Measurements from ENCODE around the gene FARP1. TPM values are rescaled to one million over a fixed set of nuclear protein-coding genes. Genes with fewer than 3 reads are reported as not detected.

Gene FARP1
- total and polyA plus RNA-seq, 2 experiments from 2014 or later, result 43.2 to 44.2 TPM

GRCh38 chr13:98105929-98106336 lies 37.0 kb upstream of the FARP1 start:
- Histone ChIP-seq H3K27ac (no peak overlapping the region), H3K36me3 (no peaks in the 10 kb centered on the region), H3K4me3 (no peak overlapping the region), H3K9me3 (ENCODE audit: low read depth) (no peaks in the 10 kb centered on the region), H3K4me1 (ENCODE audit: low read depth) (no peaks in the 10 kb centered on the region), H3K27me3 (no peaks in the 10 kb centered on the region)
- TF ChIP-seq CTCF (IDR thresholded peaks at IDR 0.05; ENCODE audit: low read depth, low read length), result no peak
- peak in 1 of 2 donors; percentile 75 for DNase-seq (ENCODE audit: low read depth in 1 of 2, low spot score in 1 of 2)

- Histone ChIP-seq H3K27me3 (no peaks in the 10 kb centered on the region), H3K4me1 (ENCODE audit: low read depth) (no peaks in the 10 kb centered on the region), H3K4me3 (no peak overlapping the region), H3K27ac (no peak overlapping the region), H3K9me3 (ENCODE audit: low read depth) (no peaks in the 10 kb centered on the region), H3K36me3 (no peaks in the 10 kb centered on the region)
- TF ChIP-seq CTCF (IDR thresholded peaks at IDR 0.05; ENCODE audit: low read depth, low read length), result no peak
- DNase-seq (ENCODE audit: low read depth in 1 of 2, low spot score in 1 of 2), result peak in 1 of 2 donors; percentile 36
Measured at GRCh38 chr13:98108341-98108740, 34.6 kb upstream of the FARP1 start.

- H3K4me3 ChIP-seq, result no peak overlapping the region
- no peak for DNase-seq (ENCODE audit: low read depth in 1 of 2, low spot score in 1 of 2)
- no peak for TF ChIP-seq CTCF (IDR thresholded peaks at IDR 0.05; ENCODE audit: low read depth, low read length)
- H3K27me3 ChIP-seq, result no peaks in the 10 kb centered on the region
- H3K27ac ChIP-seq, result no peak overlapping the region
- no peaks in the 10 kb centered on the region for H3K4me1 ChIP-seq (ENCODE audit: low read depth)
- H3K9me3 ChIP-seq (ENCODE audit: low read depth), result no peaks in the 10 kb centered on the region
- H3K36me3 ChIP-seq, result no peaks in the 10 kb centered on the region
Measured at GRCh38 chr13:98109226-98109853, 33.6 kb upstream of the FARP1 start.

GRCh38 chr13:98110749-98111148 lies 32.1 kb upstream of the FARP1 start:
- Histone ChIP-seq H3K4me1 (ENCODE audit: low read depth) (no peaks in the 10 kb centered on the region), H3K27me3 (no peaks in the 10 kb centered on the region), H3K4me3 (no peak overlapping the region), H3K36me3 (no peaks in the 10 kb centered on the region), H3K9me3 (ENCODE audit: low read depth) (no peaks in the 10 kb centered on the region), H3K27ac (no peak overlapping the region)
- no peak for DNase-seq (ENCODE audit: low read depth in 1 of 2, low spot score in 1 of 2)
- TF ChIP-seq CTCF (IDR thresholded peaks at IDR 0.05; ENCODE audit: low read depth, low read length), result no peak

- no peak overlapping the region for H3K4me3 ChIP-seq
- DNase-seq (ENCODE audit: low read depth in 1 of 2, low spot score in 1 of 2), result no peak
- no peaks in the 10 kb centered on the region for H3K9me3 ChIP-seq (ENCODE audit: low read depth)
- no peaks in the 10 kb centered on the region for H3K27me3 ChIP-seq
- H3K27ac ChIP-seq, result no peak overlapping the region
- no peaks in the 10 kb centered on the region for H3K4me1 ChIP-seq (ENCODE audit: low read depth)
- H3K36me3 ChIP-seq, result no peaks in the 10 kb centered on the region
- no peak for TF ChIP-seq CTCF (IDR thresholded peaks at IDR 0.05; ENCODE audit: low read depth, low read length)
Measured at GRCh38 chr13:98111168-98112098, 31.5 kb upstream of the FARP1 start.
